Measurements from ENCODE around the gene HAND1.

DNA sequence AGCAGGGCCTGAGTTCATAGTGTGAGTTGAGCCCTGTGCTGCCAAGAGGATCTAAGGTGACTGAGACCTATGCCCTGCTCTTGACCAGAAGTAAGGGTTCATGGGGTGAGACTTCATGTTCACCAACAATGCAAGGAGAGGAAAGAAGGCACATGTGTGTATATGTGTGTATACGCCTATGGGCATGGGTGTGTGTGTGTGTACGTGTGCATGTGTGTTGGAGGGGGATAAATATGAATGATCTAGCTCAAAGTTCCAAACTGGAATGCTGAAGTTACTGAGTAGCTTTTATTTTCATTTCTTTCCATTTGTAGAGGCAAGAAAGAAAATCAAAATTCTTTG, 25.6 kb upstream of the HAND1 start:
- TF ChIP-seq, protein P1, sequence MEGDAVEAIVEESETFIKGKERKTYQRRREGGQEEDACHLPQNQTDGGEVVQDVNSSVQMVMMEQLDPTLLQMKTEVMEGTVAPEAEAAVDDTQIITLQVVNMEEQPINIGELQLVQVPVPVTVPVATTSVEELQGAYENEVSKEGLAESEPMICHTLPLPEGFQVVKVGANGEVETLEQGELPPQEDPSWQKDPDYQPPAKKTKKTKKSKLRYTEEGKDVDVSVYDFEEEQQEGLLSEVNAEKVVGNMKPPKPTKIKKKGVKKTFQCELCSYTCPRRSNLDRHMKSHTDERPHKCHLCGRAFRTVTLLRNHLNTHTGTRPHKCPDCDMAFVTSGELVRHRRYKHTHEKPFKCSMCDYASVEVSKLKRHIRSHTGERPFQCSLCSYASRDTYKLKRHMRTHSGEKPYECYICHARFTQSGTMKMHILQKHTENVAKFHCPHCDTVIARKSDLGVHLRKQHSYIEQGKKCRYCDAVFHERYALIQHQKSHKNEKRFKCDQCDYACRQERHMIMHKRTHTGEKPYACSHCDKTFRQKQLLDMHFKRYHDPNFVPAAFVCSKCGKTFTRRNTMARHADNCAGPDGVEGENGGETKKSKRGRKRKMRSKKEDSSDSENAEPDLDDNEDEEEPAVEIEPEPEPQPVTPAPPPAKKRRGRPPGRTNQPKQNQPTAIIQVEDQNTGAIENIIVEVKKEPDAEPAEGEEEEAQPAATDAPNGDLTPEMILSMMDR (IDR thresholded peaks at IDR 0.05 in 4 of 5, conservative IDR thresholded peaks at IDR 0.05 in 1 of 5) = no peak
- TF ChIP-seq POLR2A (IDR thresholded peaks at IDR 0.05) = no peak
